Bone marrow (tissue), 2 donors: Measurements from ENCODE around the gene MAGI1.

Experiments used
- DNase-seq, 2 donors: peaks; one replicate each; lab custom pipeline; 2025; lab: John Stamatoyannopoulos, UW

Gene MAGI1

GRCh38 chr3:65411367-65411766 lies 627.4 kb downstream of the MAGI1 start:
- no peak for DNase-seq

DNA sequence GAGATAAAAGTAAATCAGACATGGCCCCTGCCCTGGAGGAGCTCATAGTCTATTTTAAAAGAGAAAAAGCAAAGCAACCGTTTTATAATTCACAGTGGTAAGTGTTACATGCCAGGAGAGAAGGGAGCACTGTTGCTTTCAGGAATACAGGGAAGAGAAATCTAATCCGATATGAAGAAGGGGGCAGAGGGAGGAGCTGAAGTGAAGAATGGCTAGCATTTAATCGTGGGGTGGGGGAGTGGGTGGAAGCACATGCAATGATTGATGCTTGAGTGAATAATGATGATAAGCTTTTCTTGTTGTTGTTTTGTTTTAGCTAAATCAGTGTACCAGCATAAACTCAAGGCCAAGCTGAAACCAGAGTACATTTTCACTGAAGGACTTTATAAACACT lies 629.5 kb downstream of the MAGI1 start:
- no peak for DNase-seq

DNA sequence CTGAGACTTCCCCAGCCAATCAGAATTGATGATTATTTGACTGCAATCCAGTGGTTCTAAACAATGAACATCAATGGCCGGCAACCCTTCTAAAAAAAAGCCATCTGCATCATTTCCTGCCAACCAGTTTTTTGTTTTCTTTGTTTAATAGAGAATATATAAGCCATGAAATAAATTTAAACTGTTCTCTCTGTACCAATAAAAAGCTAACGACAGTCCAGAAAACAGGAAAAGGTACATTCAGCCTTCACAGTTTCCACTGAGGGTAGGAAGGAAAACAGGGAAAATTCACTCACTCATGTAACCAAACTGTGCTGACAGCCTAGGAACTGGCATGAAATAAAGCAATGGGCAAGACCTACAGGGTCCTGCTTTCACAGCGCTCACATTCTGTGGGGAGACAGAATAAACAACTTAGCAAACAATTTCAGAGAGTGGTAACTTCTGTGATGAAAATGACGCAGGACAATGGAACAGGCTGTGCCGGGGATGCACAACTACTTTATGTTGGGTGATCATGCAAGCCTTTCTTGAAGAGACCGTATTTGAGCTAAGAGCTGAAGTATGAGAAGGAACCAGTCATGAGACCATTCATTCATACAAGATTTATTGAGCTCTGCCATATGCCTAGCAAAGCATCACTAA lies 630.1 kb downstream of the MAGI1 start:
- DNase-seq: no peak

DNA sequence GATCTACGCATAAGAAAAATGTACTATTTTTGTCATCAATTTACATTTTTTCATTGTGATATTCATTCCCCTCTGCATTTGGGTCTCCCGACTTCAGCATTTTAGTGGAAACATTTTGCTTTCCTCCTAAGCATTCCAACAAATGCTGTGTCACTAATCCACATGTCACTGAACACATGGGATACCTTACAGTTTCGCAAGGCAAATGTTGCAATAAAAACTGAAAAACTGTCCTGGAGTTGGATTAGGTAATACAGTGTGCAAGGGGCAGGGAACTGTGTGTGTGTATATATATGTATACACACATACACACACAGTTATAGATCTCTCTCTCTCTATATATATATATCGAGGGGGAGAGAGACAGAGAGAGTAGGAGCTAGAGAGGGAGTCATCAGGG lies 632.2 kb downstream of the MAGI1 start:
- no peak for DNase-seq

DNA sequence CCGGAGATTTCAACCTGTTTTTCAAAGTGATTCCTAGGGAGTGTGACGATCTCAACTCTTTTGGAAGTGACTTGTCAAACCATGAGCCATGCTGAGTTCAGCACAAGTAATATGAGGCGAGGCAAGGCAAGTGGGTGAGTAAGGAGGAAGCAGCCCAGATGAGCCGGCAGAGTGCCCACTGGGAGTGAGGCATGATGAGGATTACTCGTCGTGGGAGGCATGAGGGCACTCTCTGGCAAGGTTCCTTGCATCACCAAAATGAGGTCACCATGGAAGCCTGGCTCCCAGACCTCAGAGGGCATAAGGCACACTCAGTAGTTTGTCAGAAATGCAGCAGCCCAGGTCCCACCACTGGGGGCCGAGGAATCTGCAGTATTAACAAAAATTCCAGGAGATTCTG lies 636.1 kb downstream of the MAGI1 start:
- no peak for DNase-seq

DNA sequence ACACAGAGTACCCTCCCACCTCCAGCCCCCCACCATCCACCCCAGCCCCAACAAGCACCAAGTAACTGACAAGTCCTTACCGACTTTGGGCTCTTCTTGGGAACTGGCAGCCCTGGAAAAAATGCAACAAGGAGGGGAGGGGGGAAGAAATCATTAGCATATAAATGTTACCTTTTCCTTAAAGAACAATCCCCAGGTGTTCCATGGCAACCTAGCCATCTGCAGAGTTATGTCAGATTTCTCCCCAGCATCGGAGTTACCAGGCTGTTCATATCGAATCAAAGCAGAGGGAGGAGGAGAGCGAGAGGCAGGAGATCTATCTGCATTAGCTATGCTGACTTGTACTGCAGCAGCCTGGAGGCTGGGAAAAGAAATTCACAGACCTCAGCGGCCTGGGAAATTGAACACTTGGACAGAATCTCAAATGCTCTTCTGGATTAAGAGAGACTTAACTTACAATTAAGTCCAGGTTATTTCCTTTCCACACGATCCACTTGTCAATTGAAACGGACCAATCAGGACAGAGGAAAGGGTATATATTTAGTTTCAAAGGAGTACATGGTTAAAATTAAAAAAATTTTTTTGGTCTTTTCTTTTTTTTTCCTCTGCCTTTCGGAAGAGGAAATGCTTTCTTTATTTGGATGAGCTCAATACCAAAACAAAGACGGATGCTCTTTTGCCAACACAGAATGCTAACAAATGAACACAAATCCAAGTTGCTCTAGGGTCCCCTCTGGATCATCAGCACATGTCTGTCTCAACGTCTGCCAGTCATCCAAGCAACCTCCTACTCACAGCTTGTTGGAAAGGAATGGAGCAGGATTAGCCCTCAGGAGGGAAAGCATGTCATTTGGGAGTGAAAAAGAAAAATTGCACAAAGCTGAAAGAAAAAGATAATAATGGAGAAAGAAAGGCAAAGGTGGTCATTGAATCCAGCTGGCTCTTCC lies 637.1 kb downstream of the MAGI1 start:
- DNase-seq: no peak

DNA sequence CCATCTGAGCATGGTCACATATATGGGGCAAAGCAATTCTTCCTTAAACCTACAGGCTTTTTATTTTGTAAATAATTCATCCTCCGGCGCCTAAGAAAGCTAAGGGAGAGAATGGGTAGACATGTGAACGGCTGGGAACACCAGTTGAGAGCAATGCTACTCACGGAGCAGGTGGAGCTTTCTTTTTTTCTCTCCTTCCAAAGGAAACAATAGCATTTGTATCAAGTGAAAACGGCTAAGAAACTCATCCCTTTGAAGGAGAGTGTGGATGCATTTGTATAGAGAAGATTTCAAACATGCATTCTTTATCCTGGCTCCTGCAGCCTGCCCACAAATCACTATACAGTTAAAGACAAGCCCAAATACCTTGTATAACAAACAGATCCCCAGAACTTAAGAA lies 637.8 kb downstream of the MAGI1 start:
- DNase-seq: no peak

GRCh38 chr3:65398953-65399352 lies 639.8 kb downstream of the MAGI1 start:
- DNase-seq: no peak

DNA sequence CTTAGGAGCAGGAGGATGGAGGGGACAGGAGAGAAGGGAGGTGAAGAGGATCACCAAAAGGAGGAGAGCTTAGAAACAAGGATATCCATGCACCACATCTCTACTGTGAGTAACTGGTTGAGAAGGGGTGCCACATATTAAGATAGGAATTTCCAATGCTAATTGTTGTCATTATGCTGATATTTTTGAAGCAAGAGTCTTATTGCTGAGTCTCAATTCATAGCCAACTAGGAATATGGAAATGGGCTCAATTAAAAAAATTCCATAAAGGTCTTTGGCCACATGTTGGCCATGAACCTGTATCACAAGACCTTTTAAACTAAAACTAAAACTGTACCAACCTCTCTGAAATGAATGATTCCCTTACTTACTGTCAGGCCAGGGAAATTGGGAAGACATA lies 642.6 kb downstream of the MAGI1 start:
- no peak for DNase-seq

- no peak for DNase-seq
These were observed 647.6 kb downstream of the MAGI1 start for GRCh38 chr3:65391068-65391467.

- no peak for DNase-seq
These were observed 652.9 kb downstream of the MAGI1 start for GRCh38 chr3:65385805-65386204.

GRCh38 chr3:65381496-65382010 lies 657.2 kb downstream of the MAGI1 start:
- DNase-seq: no peak

GRCh38 chr3:65379223-65379622 lies 659.5 kb downstream of the MAGI1 start:
- no peak for DNase-seq

GRCh38 chr3:65377637-65378036 lies 661.1 kb downstream of the MAGI1 start:
- DNase-seq: no peak

DNA sequence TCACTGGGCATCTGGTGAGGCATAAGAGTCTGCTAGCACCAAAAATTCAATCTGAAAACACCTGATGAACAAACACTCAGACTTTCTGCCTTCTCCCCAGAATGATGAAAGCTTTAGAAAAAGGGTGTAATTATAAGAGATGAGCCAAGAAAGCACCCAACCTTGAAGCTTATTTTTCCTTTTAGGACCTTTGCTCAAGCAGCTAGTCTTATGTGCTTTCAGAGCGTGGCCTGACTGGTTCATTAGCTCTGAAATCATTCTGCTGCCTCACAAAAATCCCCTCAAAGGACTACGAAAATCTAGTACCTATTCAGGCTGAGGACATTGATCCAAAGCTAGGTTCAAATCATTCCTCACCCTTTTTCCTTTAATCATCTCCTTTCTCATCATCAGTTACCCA lies 662.3 kb downstream of the MAGI1 start:
- no peak for DNase-seq

GRCh38 chr3:65371053-65371452 lies 667.7 kb downstream of the MAGI1 start:
- DNase-seq: no peak

- DNase-seq: no peak
These were observed 669.9 kb downstream of the MAGI1 start for GRCh38 chr3:65368866-65369265.

GRCh38 chr3:65362688-65363087 lies 676.0 kb downstream of the MAGI1 start:
- DNase-seq: no peak

DNA sequence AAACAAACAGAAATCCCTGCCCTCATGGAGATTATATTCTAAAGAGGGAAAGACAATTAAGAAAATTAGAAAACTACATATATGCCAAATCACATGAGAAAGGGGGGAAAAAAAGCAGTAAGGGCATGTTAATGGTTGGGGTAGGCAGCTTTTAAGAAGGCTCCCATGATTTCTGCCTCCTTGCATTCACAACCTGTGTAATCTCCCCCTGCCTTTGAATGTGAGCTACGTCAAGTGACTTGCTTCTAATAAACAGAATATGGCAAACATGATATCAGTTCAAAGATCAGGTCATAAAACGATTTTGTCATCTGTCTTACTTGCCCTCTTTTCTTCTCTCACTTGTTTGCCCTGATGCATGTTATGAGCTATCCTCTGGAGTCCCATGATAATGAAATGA lies 677.3 kb downstream of the MAGI1 start:
- no peak for DNase-seq

GRCh38 chr3:65356331-65357248 lies 682.1 kb downstream of the MAGI1 start:
- no peak for DNase-seq

DNA sequence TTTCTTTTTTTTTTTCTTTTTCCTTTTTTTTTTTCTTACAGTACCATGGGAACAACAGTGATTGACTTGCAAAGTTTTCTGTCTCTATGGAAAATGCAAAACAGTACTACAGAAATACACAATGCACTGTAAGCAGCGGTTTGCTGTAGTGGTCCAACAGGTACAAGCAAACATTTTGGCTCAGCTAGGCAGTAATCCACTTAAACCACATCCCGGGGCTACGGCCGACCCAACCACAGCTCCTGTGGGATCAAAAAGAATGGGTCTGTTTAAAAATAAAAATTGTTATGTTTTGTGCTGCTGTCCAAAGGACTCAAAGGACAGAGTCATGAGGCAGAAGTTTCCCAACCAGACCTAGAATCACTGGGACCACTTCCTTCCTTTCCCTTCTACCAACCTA lies 683.8 kb downstream of the MAGI1 start:
- DNase-seq: no peak

DNA sequence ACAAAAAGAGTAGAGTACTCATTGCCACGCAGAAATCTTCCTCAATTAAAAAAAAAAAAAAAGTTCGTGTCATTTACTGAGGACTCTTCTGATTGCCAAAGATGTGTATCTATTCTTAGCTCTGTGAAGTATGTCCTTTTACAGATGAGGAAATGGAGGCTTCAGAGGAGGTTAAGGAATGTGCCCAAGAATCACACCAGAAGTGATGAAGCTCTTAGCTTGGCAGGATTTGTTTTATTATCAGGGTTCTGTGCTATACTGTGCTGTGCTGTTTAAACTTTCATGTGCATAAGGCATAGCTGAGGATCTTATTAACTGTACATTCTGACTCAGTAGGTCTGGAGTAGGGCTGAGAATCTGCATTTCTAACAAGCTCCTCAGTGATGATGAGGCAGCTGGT lies 685.8 kb downstream of the MAGI1 start:
- DNase-seq: no peak
